IMR-90 (cell line): ENCODE results near the gene ATP6V1G1. TPM values are rescaled to one million over a fixed set of nuclear protein-coding genes. Genes with fewer than 3 reads are reported as not detected.

Source experiments
- ATAC-seq: fragments of 200-7000 bp; cut with Tn5 transposase; 2 replicates; pipeline ENCODE4 v1.9.1; 2020; ENCODE audit warnings: low read depth, mild to moderate bottlenecking, moderate library complexity
- BruUV-seq: library from RNA; stranded (reverse); fragments of 400-500 nt; replicated peaks from 2 replicates; lab custom pipeline; 2021; lab: Mats Ljungman, UMichigan
- CTCF ChIA-PET: fragments of 300-600 bp; formaldehyde crosslinking; extraction: SDS; loops from one replicate; lab custom pipeline; 2021; ENCODE audit warnings: antibody characterized with exemption; lab: Yijun Ruan, JAX
- POLR2A ChIA-PET: fragments of 300-600 bp; sonication (Branson Sonifier 250); formaldehyde crosslinking; loops from one replicate; lab custom pipeline; 2022; ENCODE audit warnings: antibody characterized with exemption; ENCODE audit not compliant: unreplicated experiment; lab: Charles Lee
- DNase-seq: peaks from one replicate; pipeline ENCODE4 v3.0.0; 2013
- H2AFZ ChIP-seq: replicated peaks from 2 replicates; pipeline ENCODE3; 2013; ENCODE audit warnings: low read length, mild to moderate bottlenecking; ENCODE audit not compliant: poor library complexity
- H2AK5ac ChIP-seq: 2 replicates; pipeline ENCODE4 v1.6.1; 2013; ENCODE audit warnings: low read depth, low read length, inconsistent platforms
- H2AK9ac ChIP-seq: replicated peaks from 2 replicates; pipeline ENCODE3; 2013; ENCODE audit warnings: mild to moderate bottlenecking, low read depth, low read length, moderate library complexity; ENCODE audit not compliant: poor library complexity
- H2BK120ac ChIP-seq: 2 replicates; pipeline ENCODE4 v1.6.1; 2013; ENCODE audit warnings: low read depth, low read length, inconsistent platforms
- H2BK15ac ChIP-seq: 3 replicates; pipeline ENCODE4 v1.6.1; 2013; ENCODE audit warnings: low read depth, low read length, inconsistent platforms
- H2BK20ac ChIP-seq: 2 replicates; pipeline ENCODE4 v1.6.1; 2013; ENCODE audit warnings: low read depth, mild to moderate bottlenecking, inconsistent platforms, low read length, moderate library complexity
- H2BK5ac ChIP-seq: 2 replicates; pipeline ENCODE4 v1.6.1; 2013; ENCODE audit warnings: mild to moderate bottlenecking, low read depth, low read length, inconsistent platforms; ENCODE audit not compliant: poor library complexity, severe bottlenecking
- H3K14ac ChIP-seq: replicated peaks from 2 replicates; pipeline ENCODE4 v1.6.1; 2013; ENCODE audit warnings: low read depth, low read length, inconsistent platforms
- H3K18ac ChIP-seq: 2 replicates; pipeline ENCODE4 v1.6.1; 2013; ENCODE audit warnings: low read depth, low read length, control low read depth
- H3K23ac ChIP-seq: 2 replicates; pipeline ENCODE4 v1.6.1; 2013; ENCODE audit warnings: low read depth, low read length, inconsistent platforms
- H3K27ac ChIP-seq: 2 replicates; pipeline ENCODE4 v1.5.1; 2013; ENCODE audit warnings: mild to moderate bottlenecking, control low read depth, low read length; ENCODE audit not compliant: insufficient read depth
- H3K27me3 ChIP-seq: 2 replicates; pipeline ENCODE4 v1.6.1; 2013; ENCODE audit warnings: low read length; ENCODE audit not compliant: control insufficient read depth, insufficient read depth
- H3K36me3 ChIP-seq: 2 replicates; pipeline ENCODE4 v1.6.1; 2013; ENCODE audit warnings: low read length, mixed read lengths; ENCODE audit not compliant: control insufficient read depth, insufficient read depth
- H3K4ac ChIP-seq: 2 replicates; pipeline ENCODE4 v1.6.1; 2013; ENCODE audit warnings: low read depth, low read length, inconsistent platforms
- H3K4me1 ChIP-seq: 2 replicates; pipeline ENCODE4 v1.6.1; 2013; ENCODE audit warnings: low read length, mixed read lengths; ENCODE audit not compliant: control insufficient read depth, insufficient read depth
- H3K4me2 ChIP-seq: 2 replicates; pipeline ENCODE4 v1.6.1; 2013; ENCODE audit warnings: low read depth, mild to moderate bottlenecking, control low read depth, low read length, moderate library complexity
- H3K4me3 ChIP-seq: 2 replicates; pipeline ENCODE4 v1.5.1; 2013; ENCODE audit warnings: low read depth, mild to moderate bottlenecking, control low read depth, low read length, moderate library complexity; ENCODE audit not compliant: insufficient read depth
- H3K56ac ChIP-seq: 2 replicates; pipeline ENCODE4 v1.6.1; 2013; ENCODE audit warnings: low read length, inconsistent platforms; ENCODE audit not compliant: insufficient read depth; ENCODE audit errors: extremely low read depth
- H3K79me1 ChIP-seq, 2 experiments: 2 replicates each; pipeline ENCODE4 v1.6.1; 2013; ENCODE audit warnings: low read length in 2 of 2, inconsistent platforms in 1 of 2, low read depth in 1 of 2
- H3K9ac ChIP-seq: 2 replicates; pipeline ENCODE4 v1.6.1; 2013; ENCODE audit warnings: low read depth, low read length, control low read depth
- H3K9me1 ChIP-seq: 2 replicates; pipeline ENCODE4 v1.6.1; 2013; ENCODE audit warnings: low read length, inconsistent platforms; ENCODE audit not compliant: insufficient read depth
- H3K9me3 ChIP-seq: 2 replicates; pipeline ENCODE4 v1.6.1; 2013; ENCODE audit warnings: low read length; ENCODE audit not compliant: control insufficient read depth, insufficient read depth
- H4K20me1 ChIP-seq: 2 replicates; pipeline ENCODE4 v1.6.1; 2013; ENCODE audit warnings: low read length, inconsistent platforms; ENCODE audit not compliant: insufficient read depth
- H4K5ac ChIP-seq: 2 replicates; pipeline ENCODE4 v1.6.1; 2013; ENCODE audit warnings: mild to moderate bottlenecking, low read depth, low read length, control low read depth
- H4K8ac ChIP-seq, 2 experiments: 2 replicates each; pipeline ENCODE4 v1.6.1; 2013; ENCODE audit warnings: low read depth in 2 of 2, low read length in 2 of 2, control low read depth in 1 of 2, inconsistent platforms in 1 of 2
- H4K91ac ChIP-seq: 2 replicates; pipeline ENCODE4 v1.6.1; 2013; ENCODE audit warnings: low read depth, low read length, inconsistent platforms; ENCODE audit not compliant: insufficient read depth
- CEBPB ChIP-seq: IDR thresholded peaks from 2 replicates; pipeline ENCODE4 v1.6.1; 2012; ENCODE audit warnings: low read depth, low read length, improper control_type of control experiment
- MXI1 ChIP-seq: IDR thresholded peaks from 2 replicates; pipeline ENCODE4 v1.6.1; 2012; ENCODE audit warnings: low read depth, mild to moderate bottlenecking, low read length, moderate library complexity, borderline replicate concordance
- RAD21 ChIP-seq: IDR thresholded peaks from 2 replicates; pipeline ENCODE4 v1.6.1; 2012; ENCODE audit warnings: low read length, improper control_type of control experiment
- WGBS, 2 experiments: methylation state at CpG; one replicate each; pipeline versions ENCODE4 v1.1.5 to v1.1.7; 2013; ENCODE audit warnings: missing lambda C conversion rate in 2 of 2; ENCODE audit not compliant: insufficient read length in 1 of 2; ENCODE audit errors: extremely low coverage in 2 of 2; 5-methylcytosine and 5-hydroxymethylcytosine counted together
- dilution Hi-C: fragments of 300-500 bp; cut with HindIII; formaldehyde crosslinking; loops from one replicate; pipeline ENCODE4 v1.14.3; 2018; ENCODE audit warnings: low sequenced_read_pairs; ENCODE audit not compliant: unreplicated experiment
- in situ Hi-C: fragments of 300-500 bp; cut with MboI; formaldehyde crosslinking; loops from 3 replicates; pipeline ENCODE4 v1.14.3; 2019; ENCODE audit warnings: low sequenced_read_pairs, inconsistent platforms, mixed read lengths
- intact Hi-C: fragments of 100-400 bp; cut with micrococcal nuclease; formaldehyde crosslinking; loops from 2 replicates; pipeline ENCODE4 v1.10.0; 2022
- polyA plus RNA-seq, 3 experiments: library from polyadenylated mRNA; depleted of rRNA; stranded (reverse); fragments of >200 nt; gene quantifications; 2 replicates each; pipeline ENCODE4 v1.2.3, GENCODE V29; 2012; ENCODE audit warnings: low replicate concordance in 1 of 3
- total RNA-seq: library from RNA; depleted of rRNA; stranded (reverse); fragments of >200 nt; gene quantifications from 2 replicates; pipeline ENCODE4 v1.2.3, GENCODE V29; 2012

Gene ATP6V1G1
- total and polyA plus RNA-seq, 2 of the 4 experiments (the other 2 are of a cell fraction), result 52.0 to 70.9 TPM

DNA sequence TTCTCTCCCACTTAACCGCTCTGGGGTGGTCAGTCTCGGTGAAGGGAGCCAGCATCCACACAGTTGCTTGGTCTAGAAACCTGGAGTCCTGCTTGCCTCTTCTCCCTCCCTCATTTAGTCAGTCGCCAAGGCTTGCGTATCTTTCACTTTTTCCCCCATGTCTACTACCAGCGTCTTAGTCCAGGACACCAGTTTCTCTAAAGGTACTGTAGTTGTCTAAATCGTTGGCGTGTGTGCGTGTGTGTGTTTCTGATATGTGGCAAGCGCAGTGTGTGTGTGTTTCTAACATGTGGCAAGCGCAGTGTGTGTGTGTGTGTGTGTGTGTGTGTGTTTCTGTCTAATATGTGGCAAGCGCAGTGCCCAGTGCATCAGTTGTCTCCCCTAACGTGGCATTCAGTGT lies 641 bp downstream of the ATP6V1G1 start:
- 0 out of 3 replicates have a peak overlapping the region, but pooled peaks have one; percentile 13 for H2BK15ac ChIP-seq
- no peaks in the 10 kb centered on the region for H3K9me3 ChIP-seq
- H2BK5ac ChIP-seq, result peak overlapping the region; percentile 80
- 2% methylated on average over 7 of the region's 12 CpGs; no CpG with 5 or more reads in 1 of the 2 experiments for WGBS, 2 experiments
- ATAC-seq, result no peak
- CTCF ChIA-PET, result interaction anchor here (1.6 kb wide), 1 partner anchor 101 kb away, joined by 6 read pairs; no protein-coding TSS in a partner anchor
- BruUV-seq, result no TSS peak
- no peaks in the 10 kb centered on the region for H3K27me3 ChIP-seq
- H2BK20ac ChIP-seq, result no peak overlapping the region
- peak overlapping the region; percentile 75 for H3K4me3 ChIP-seq
- H2AK9ac ChIP-seq, result peak overlapping the region; percentile 79
- peak overlapping the region; percentile 97 for H2AK5ac ChIP-seq
- H3K9me1 ChIP-seq, result peaks cover 9% of the 10 kb centered on the region; the same call in 1 of the 2 replicates
- POLR2A ChIA-PET, result interaction anchor here (0.5 to 1.2 kb wide), 3 partner anchors 11 to 22 kb away, joined by 4 to 8 read pairs (median 8); partner anchors contain the start of gene TMEM268
- peak overlapping the region; percentile 99 for H2AFZ ChIP-seq
- in situ Hi-C loops, result no loop called here
- peak overlapping the region; percentile 99 for H3K4me2 ChIP-seq
- peak; percentile 48 for DNase-seq
- peaks cover 10 to 48% of the 10 kb centered on the region in 2 experiments; a peak in 3 of 4 replicates for H3K79me1 ChIP-seq
- dilution Hi-C loops, result no loop called here
- peak overlapping the region; percentile 17 for H2BK120ac ChIP-seq
- H3K36me3 ChIP-seq, result peaks cover 5% of the 10 kb centered on the region
- peaks cover 48% of the 10 kb centered on the region for H4K20me1 ChIP-seq
- H3K18ac ChIP-seq, result peak overlapping the region; percentile 26
- peak overlapping the region; percentile 72 for H3K56ac ChIP-seq
- H4K5ac ChIP-seq, result peak overlapping the region; percentile 79
- H4K8ac ChIP-seq, result peak overlapping the region; percentile 68 to 90
- intact Hi-C loops, result loop anchor here (2.0 to 5.0 kb wide), 2 partner anchors 23 to 181 kb away; partner anchors contain the start of gene TMEM268
- TF ChIP-seq RAD21 (no peak), CEBPB (peak; percentile 54), MXI1 (peak; percentile 23; the same call in 1 of the 2 replicates)
- peak overlapping the region; percentile 84 for H3K27ac ChIP-seq
- H3K9ac ChIP-seq, result peak overlapping the region; percentile 96
- peak overlapping the region; percentile 91 for H3K4ac ChIP-seq
- H4K91ac ChIP-seq, result peak overlapping the region; percentile 71
- peaks cover 7% of the 10 kb centered on the region; the same call in 1 of the 2 replicates for H3K4me1 ChIP-seq
- H3K23ac ChIP-seq, result peak overlapping the region; percentile 68
- peak overlapping the region; percentile 76 for H3K14ac ChIP-seq
